Activated B cell treated with CpG ODN at 0.5 μM for 24 hours (primary cell): Measurements from ENCODE around the gene BSDC1. TPM values are rescaled to one million over a fixed set of nuclear protein-coding genes. Genes with fewer than 3 reads are reported as not detected.
A peak's percentile ranks its signal among the peaks of the same experiment; 100 is the strongest.

Experiments
- ATAC-seq: fragments of 200-7000 bp; cut with Tn5 transposase; one replicate; pipeline ENCODE4 v1.10.0; 2021; ENCODE audit warnings: low read depth, mild to moderate bottlenecking, moderate library complexity
- CTCF ChIA-PET: fragments of 350-600 bp; sonication (Branson Sonifier 250); formaldehyde crosslinking; loops from one replicate; lab custom pipeline; 2021; ENCODE audit warnings: antibody characterized with exemption; lab: Charles Lee
- POLR2A ChIA-PET: fragments of 350-600 bp; sonication (Branson Sonifier 250); formaldehyde crosslinking; loops from one replicate; lab custom pipeline; 2021; ENCODE audit warnings: antibody characterized with exemption; lab: Charles Lee
- DNase-seq: peaks from one replicate; pipeline ENCODE4 v3.0.0; 2022
- H3K27ac Mint-ChIP-seq: one replicate; pipeline ENCODE4 v1.8.0; 2020; ENCODE audit warnings: mixed read lengths
- H3K27me3 Mint-ChIP-seq: one replicate; pipeline ENCODE4 v1.8.0; 2021; ENCODE audit warnings: mixed read lengths
- H3K36me3 Mint-ChIP-seq: one replicate; pipeline ENCODE4 v1.8.0; 2021; ENCODE audit warnings: low read depth, mixed read lengths
- H3K4me1 Mint-ChIP-seq: one replicate; pipeline ENCODE4 v1.8.0; 2021; ENCODE audit warnings: mixed read lengths
- H3K4me3 Mint-ChIP-seq: one replicate; pipeline ENCODE4 v1.8.0; 2020; ENCODE audit warnings: mild to moderate bottlenecking, mixed read lengths
- H3K9me3 Mint-ChIP-seq: one replicate; pipeline ENCODE4 v1.8.0; 2020; ENCODE audit warnings: mixed read lengths
- intact Hi-C: fragments of 100-400 bp; cut with micrococcal nuclease; formaldehyde crosslinking; loops from one replicate; pipeline ENCODE4 v1.15.1; 2024
- total RNA-seq: library from RNA; stranded (reverse); gene quantifications from 2 replicates; pipeline ENCODE4 v1.2.3, GENCODE V29; 2022
- TF ChIP-seq, protein P1 (sequence below): fragments of 200-600 bp; IDR thresholded peaks from one replicate; pipeline ENCODE4 v1.8.0; 2022; ENCODE audit warnings: antibody characterized with exemption, mild to moderate bottlenecking

Gene BSDC1
- total RNA-seq, 1 donor from 2014 or later = 72.2 TPM

DNA sequence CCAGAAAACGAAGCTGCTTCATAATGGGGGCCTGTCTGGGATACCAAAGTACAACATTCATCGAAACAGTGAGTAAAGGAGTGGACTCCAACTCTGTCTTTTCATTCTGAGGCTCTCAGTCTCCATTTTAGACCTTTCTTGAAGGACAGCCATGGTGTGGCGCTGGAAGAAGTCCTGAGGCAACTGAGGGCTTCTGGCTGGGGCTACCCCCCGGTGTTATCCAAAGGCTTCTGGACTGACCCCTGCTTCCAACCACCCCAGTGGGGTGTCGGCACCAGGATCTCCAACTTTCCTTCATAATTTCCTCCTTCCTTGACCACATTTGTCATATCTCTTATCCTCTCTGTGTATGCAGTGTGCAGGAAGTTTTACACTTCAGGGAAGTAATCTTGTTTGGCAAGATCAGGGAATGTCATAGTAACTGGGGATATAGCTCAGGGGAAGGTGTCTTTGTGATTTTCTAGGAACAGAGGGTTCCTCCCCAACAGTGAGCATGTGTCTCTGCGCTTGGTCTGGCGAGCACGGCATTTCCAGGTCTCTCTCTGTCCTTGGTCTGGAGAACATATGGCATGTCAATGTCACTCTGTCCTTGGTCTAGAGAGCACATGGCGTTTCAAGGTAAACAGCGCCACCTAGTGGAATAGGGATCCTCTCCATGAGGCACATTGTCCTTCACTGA, 19.4 kb upstream of the BSDC1 start:
- ChIA-PET CTCF (interaction anchor here (0.7 to 1.7 kb wide), 6 partner anchors 12 to 302 kb away, joined by 3 to 8 read pairs (median 3); partner anchors contain the start of gene TXLNA), POLR2A (interaction anchor here (0.5 to 0.8 kb wide), 2 partner anchors 78 to 236 kb away, joined by 6 to 10 read pairs; partner anchors contain the start of gene MARCKSL1)
- Mint-ChIP-seq H3K27ac (no peak overlapping the region), H3K4me3 (no peak overlapping the region), H3K9me3 (no peaks in the 10 kb centered on the region), H3K4me1 (peaks cover 3% of the 10 kb centered on the region), H3K36me3 (no peaks in the 10 kb centered on the region), H3K27me3 (peaks cover 15% of the 10 kb centered on the region)
- TF ChIP-seq, protein P1, sequence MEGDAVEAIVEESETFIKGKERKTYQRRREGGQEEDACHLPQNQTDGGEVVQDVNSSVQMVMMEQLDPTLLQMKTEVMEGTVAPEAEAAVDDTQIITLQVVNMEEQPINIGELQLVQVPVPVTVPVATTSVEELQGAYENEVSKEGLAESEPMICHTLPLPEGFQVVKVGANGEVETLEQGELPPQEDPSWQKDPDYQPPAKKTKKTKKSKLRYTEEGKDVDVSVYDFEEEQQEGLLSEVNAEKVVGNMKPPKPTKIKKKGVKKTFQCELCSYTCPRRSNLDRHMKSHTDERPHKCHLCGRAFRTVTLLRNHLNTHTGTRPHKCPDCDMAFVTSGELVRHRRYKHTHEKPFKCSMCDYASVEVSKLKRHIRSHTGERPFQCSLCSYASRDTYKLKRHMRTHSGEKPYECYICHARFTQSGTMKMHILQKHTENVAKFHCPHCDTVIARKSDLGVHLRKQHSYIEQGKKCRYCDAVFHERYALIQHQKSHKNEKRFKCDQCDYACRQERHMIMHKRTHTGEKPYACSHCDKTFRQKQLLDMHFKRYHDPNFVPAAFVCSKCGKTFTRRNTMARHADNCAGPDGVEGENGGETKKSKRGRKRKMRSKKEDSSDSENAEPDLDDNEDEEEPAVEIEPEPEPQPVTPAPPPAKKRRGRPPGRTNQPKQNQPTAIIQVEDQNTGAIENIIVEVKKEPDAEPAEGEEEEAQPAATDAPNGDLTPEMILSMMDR = no peak
- DNase-seq (peak; percentile 28), ATAC-seq (peak; percentile 88)
- intact Hi-C loops = loop anchor here (1.0 to 5.0 kb wide), 6 partner anchors 13 to 750 kb away; no protein-coding TSS in a partner anchor

DNA sequence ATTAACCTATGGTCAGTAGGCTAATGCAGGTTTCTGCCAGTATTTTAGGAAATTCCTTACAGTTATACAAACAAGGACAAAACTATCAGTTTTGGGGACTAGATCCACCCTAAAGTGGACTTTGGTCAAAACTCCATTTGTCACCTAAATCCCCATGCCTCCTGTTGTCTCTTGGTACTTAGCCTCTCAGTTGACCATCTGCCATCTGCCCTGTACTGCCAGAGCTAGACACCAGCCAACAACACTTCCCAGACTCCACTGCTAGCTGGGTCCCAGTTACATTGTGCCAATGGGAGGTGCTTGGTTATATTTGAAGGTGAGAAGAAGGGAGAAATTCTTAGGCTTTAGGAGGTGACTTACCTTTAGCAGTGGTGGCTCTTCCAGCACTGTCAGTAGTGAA, 17.0 kb upstream of the BSDC1 start:
- ATAC-seq (no peak), DNase-seq (no peak)
- CTCF ChIA-PET = interaction anchor here (1.6 to 2.5 kb wide), 3 partner anchors 10 to 196 kb away, joined by 4 to 7 read pairs (median 5); partner anchors contain the start of gene BSDC1
- peaks cover 12% of the 10 kb centered on the region for H3K27me3 Mint-ChIP-seq
- TF ChIP-seq, protein P1 = no peak
- no peaks in the 10 kb centered on the region for H3K9me3 Mint-ChIP-seq
- no peaks in the 10 kb centered on the region for H3K36me3 Mint-ChIP-seq
- H3K4me1 Mint-ChIP-seq = peaks cover 3% of the 10 kb centered on the region
- H3K4me3 Mint-ChIP-seq = no peak overlapping the region
- POLR2A ChIA-PET = no interaction called here
- H3K27ac Mint-ChIP-seq = no peak overlapping the region
- intact Hi-C loops = loop anchor here (5.0 kb wide), 1 partner anchor 349 kb away; no protein-coding TSS in a partner anchor

DNA sequence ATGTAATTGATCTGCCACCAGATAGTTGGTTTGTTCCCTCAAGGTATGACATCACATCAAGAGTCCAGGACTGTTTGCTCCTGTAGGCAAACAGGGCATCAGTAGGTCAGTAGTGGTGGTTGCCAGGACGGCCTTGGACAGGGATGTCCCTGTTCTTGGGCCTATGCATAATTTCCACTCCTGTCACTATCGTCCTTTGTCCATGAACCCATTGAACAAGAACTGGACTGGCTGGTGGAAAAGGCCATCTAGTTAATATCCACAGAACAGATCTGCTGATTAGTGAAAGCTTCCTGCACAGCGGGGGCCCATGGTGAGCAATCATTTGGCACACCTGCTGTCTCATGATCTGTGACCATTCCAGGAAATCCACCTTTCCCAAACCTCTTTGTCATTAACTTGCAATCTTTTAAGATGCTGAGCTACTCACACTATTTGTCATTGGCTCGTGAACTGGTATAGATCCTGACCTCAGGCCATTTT, 12.4 kb upstream of the BSDC1 start:
- ChIA-PET POLR2A (no interaction called here), CTCF (interaction anchor here (1.3 kb wide), 1 partner anchor 13 kb away, joined by 6 read pairs; no protein-coding TSS in a partner anchor)
- no peaks in the 10 kb centered on the region for H3K4me1 Mint-ChIP-seq
- TF ChIP-seq, protein P1 = no peak
- H3K27ac Mint-ChIP-seq = no peak overlapping the region
- intact Hi-C loops = no loop called here
- H3K27me3 Mint-ChIP-seq = peaks cover 3% of the 10 kb centered on the region
- no peak for ATAC-seq
- no peak for DNase-seq
- no peaks in the 10 kb centered on the region for H3K36me3 Mint-ChIP-seq
- H3K4me3 Mint-ChIP-seq = no peak overlapping the region
- no peaks in the 10 kb centered on the region for H3K9me3 Mint-ChIP-seq

DNA sequence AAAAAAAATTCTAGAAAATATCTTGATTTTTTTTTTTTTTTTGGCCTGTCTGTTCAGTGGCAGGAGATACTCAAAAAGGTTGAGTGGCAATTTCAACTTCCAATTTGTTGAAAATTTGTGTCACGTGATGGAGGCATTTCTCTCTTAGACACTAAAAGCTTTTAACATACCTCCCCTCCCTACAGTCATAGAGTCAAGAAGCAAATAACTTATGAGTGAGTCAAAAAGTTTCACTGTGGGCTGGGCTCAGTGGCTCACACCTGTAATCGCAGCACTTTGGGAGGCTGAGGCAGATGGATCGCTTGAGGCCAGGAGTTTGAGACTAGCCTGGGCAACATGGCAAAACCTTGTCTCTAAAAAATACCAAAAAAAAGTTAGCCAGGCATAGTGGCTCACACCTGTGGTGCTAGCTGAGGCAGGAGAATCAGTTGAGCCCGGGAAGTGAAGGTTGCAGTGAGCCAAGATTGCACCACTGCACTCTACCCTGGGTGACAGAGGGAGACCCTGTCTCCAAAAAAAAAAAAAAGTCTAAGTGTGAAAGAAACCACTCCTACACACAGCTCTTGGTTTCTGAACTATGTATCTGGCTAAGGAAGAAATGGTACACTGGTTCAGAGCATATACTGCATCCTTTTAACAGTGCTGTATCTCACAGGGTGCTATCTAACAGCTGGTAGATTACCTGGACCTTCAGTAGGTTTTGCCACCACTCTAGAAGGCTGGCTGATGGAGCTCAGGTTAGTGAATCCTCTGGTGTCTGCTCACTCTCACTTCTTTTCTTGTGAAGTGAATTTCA, 11.6 kb upstream of the BSDC1 start:
- ATAC-seq = no peak
- H3K4me1 Mint-ChIP-seq = peaks cover 1% of the 10 kb centered on the region
- intact Hi-C loops = no loop called here
- H3K27ac Mint-ChIP-seq = no peak overlapping the region
- DNase-seq = no peak
- H3K4me3 Mint-ChIP-seq = no peak overlapping the region
- H3K36me3 Mint-ChIP-seq = no peaks in the 10 kb centered on the region
- no peaks in the 10 kb centered on the region for H3K27me3 Mint-ChIP-seq
- TF ChIP-seq, protein P1 = no peak
- CTCF ChIA-PET = interaction anchor here (1.3 kb wide), 1 partner anchor 14 kb away, joined by 6 read pairs; no protein-coding TSS in a partner anchor
- POLR2A ChIA-PET = interaction anchor here (0.6 to 1.2 kb wide), 6 partner anchors 11 to 1451 kb away, joined by 5 to 10 read pairs (median 7); no protein-coding TSS in a partner anchor
- no peaks in the 10 kb centered on the region for H3K9me3 Mint-ChIP-seq
